HepG2 (cell line): ENCODE data around the gene KDM4B. TPM values are rescaled to one million over a fixed set of nuclear protein-coding genes. Genes with fewer than 3 reads are reported as not detected.

Source experiments
- CEBPG ChIP-seq: IDR thresholded peaks from 2 replicates; pipeline ENCODE4 v1.6.1; 2016
- ELF3 ChIP-seq: IDR thresholded peaks from 2 replicates; pipeline ENCODE4 v1.6.1; 2016; ENCODE audit warnings: missing genetic modification reagents, missing compliant biosample characterization
- GMEB1 ChIP-seq: sonication (generic); formaldehyde crosslinking; IDR thresholded peaks from 2 replicates; pipeline ENCODE4 v1.5.1; 2020; ENCODE audit warnings: missing genetic modification reagents, mild to moderate bottlenecking, borderline replicate concordance
- HHEX ChIP-seq: IDR thresholded peaks from 2 replicates; pipeline ENCODE4 v1.6.1; 2016; ENCODE audit warnings: control low read depth
- HNF1A ChIP-seq, 2 experiments: sonication (generic) in 1 of 2; formaldehyde crosslinking in 1 of 2; IDR thresholded peaks; 2 replicates each; pipeline versions ENCODE4 v1.4.0 to v1.6.1; 2016 to 2020; ENCODE audit warnings: borderline replicate concordance in 1 of 2, low read depth in 1 of 2, mild to moderate bottlenecking in 1 of 2, missing genetic modification reagents in 1 of 2
- HOXA9 ChIP-seq: sonication (generic); formaldehyde crosslinking; IDR thresholded peaks from 2 replicates; pipeline ENCODE4 v1.8.1; 2022; ENCODE audit warnings: missing genetic modification reagents, mild to moderate bottlenecking, moderate library complexity, borderline replicate concordance
- ISL2 ChIP-seq: sonication (generic); formaldehyde crosslinking; IDR thresholded peaks from 2 replicates; pipeline ENCODE4 v1.5.0; 2020; ENCODE audit warnings: missing genetic modification reagents
- KDM5B ChIP-seq: sonication (generic); formaldehyde crosslinking; IDR thresholded peaks from 2 replicates; pipeline ENCODE4 v1.4.0; 2020; ENCODE audit warnings: missing genetic modification reagents, mild to moderate bottlenecking, borderline replicate concordance
- NR3C1 ChIP-seq: sonication (generic); formaldehyde crosslinking; IDR thresholded peaks from 2 replicates; pipeline ENCODE4 v1.4.0; 2020; ENCODE audit warnings: missing genetic modification reagents
- RFX5 ChIP-seq: IDR thresholded peaks from 2 replicates; pipeline ENCODE4 v1.6.1; 2011; ENCODE audit warnings: low read depth, low read length, improper control_type of control experiment
- ZKSCAN1 ChIP-seq: fragments of 150-350 bp; IDR thresholded peaks from 2 replicates; pipeline ENCODE4 v1.6.1; 2014; ENCODE audit warnings: low read length
- ZNF20 ChIP-seq: sonication (generic); formaldehyde crosslinking; IDR thresholded peaks from 2 replicates; pipeline ENCODE4 v1.4.0; 2020; ENCODE audit warnings: mild to moderate bottlenecking, moderate library complexity, missing genetic modification reagents
- ZNF430 ChIP-seq: sonication (generic); formaldehyde crosslinking; IDR thresholded peaks from 2 replicates; pipeline ENCODE4 v1.9.0; 2021; ENCODE audit warnings: mild to moderate bottlenecking, missing genetic modification reagents
- ZNF558 ChIP-seq: sonication (generic); formaldehyde crosslinking; IDR thresholded peaks from 2 replicates; pipeline ENCODE4 v1.9.0; 2022; ENCODE audit warnings: mild to moderate bottlenecking, missing genetic modification reagents, borderline replicate concordance
- ZNF572 ChIP-seq: sonication (generic); formaldehyde crosslinking; IDR thresholded peaks from 2 replicates; pipeline ENCODE4 v1.5.1; 2020; ENCODE audit warnings: mild to moderate bottlenecking, missing genetic modification reagents
- ZSCAN29 ChIP-seq: sonication (generic); formaldehyde crosslinking; conservative IDR thresholded peaks from 2 replicates; pipeline ENCODE4 v1.4.0; 2020; ENCODE audit warnings: mild to moderate bottlenecking, missing genetic modification reagents
- polyA plus RNA-seq, 8 experiments: library from polyadenylated mRNA; depleted of rRNA in 3 of 8; stranded (reverse) in 7 of 8; unstranded in 1 of 8; fragments of >200 nt; fragmentation: Illumina TruSeq in 4 of 8; extraction: Trizol in 4 of 8; gene quantifications; 2 replicates each; pipeline versions ENCODE4 v1.2.1 to v1.2.3, GENCODE V29; 2011 to 2016; ENCODE audit warnings: low read depth in 4 of 8, missing spikeins in 1 of 8, mixed read lengths in 1 of 8; ENCODE audit not compliant: insufficient read depth in 1 of 8
- total RNA-seq, 5 experiments: library from RNA; depleted of rRNA; stranded (reverse); fragments of >200 nt; fragmentation: Illumina TruSeq; extraction: Trizol; gene quantifications; 2 replicates each; pipeline ENCODE4 v1.2.3, GENCODE V29; 2016; ENCODE audit warnings: low read depth in 1 of 5
- TF ChIP-seq, protein P1 (sequence below): sonication (generic); formaldehyde crosslinking; IDR thresholded peaks from 2 replicates; pipeline ENCODE4 v1.4.0; 2020; ENCODE audit warnings: missing genetic modification reagents
- TF ChIP-seq, protein P2 (sequence below): IDR thresholded peaks from 2 replicates; pipeline ENCODE4 v1.6.1; 2016; ENCODE audit warnings: mild to moderate bottlenecking
- TF ChIP-seq, protein P3 (sequence below): sonication (generic); formaldehyde crosslinking; IDR thresholded peaks from 2 replicates; pipeline ENCODE4 v1.4.0; 2020; ENCODE audit warnings: missing genetic modification reagents

KDM4B gene
- total and polyA plus RNA-seq, 2 of the 13 experiments (the other 11 are each of a cell fraction or from before 2014, with no cell fraction given), result 4.9 to 14.6 TPM

DNA sequence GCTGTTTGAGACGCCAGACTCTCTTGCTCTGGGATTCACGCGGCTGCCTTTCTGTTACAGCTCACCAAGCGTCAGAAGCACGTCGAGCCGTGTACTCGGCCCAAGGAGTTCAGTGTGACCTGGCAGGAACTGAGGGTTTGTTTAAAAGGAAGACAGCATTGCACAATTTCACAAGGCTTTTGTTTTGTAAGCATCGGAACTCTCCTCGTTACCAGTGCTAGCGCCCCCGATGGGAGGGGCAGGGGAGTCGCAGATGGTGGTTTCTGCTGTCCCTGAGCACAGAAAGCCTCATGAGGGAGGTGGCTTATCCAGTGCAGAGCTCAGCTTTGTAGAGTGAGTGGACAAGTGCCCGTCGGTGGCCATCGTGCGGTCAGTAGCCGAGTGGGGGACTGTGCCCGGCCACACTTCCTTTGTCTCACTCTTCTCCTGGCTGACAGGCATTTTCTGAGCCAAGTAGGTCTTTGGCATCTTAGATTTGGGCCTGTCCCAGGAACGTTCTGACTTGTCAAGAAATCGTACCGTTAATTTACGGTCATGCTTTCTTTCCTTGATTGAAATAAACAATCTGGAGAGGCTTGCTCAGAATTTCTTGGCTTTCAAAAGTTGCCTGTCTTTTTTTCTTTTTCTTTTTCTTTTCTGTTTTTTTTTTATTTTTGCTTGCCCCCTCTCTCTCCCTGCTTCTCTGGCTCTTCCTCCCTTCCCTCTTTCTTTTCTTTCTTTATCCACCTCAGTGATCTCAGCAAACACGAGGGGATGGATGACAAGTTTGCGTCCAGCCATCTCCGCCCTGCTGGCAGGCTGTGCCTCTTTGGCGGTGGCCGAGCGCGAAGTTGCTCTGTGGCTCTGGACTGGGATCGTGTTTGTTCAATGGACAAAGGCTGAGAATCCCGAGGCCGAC, 7.7 kb downstream of the KDM4B start (continued):
- TF ChIP-seq HNF1A (IDR thresholded peaks at IDR 0.05; ENCODE audit: low read depth) (no peak), HNF1A (CRISPR knock-in tag; IDR thresholded peaks at IDR 0.05; ENCODE audit: borderline replicate concordance) (no peak), ELF3 (CRISPR knock-in tag) (peak; percentile 73), RFX5 (no peak), ZKSCAN1 (no peak), HHEX (CRISPR knock-in tag) (no peak), ZNF558 (CRISPR knock-in tag) (no peak), ZNF430 (CRISPR knock-in tag) (no peak), ZSCAN29 (no peak), ISL2 (0 out of 2 replicates have a peak, but pooled peaks have one; percentile 34), KDM5B (CRISPR knock-in tag) (no peak), NR3C1 (CRISPR knock-in tag) (no peak), CEBPG (CRISPR knock-in tag) (peak; percentile 92), ZNF572 (no peak), ZNF20 (CRISPR knock-in tag) (no peak), GMEB1 (CRISPR knock-in tag) (no peak), HOXA9 (CRISPR knock-in tag) (no peak)
- TF ChIP-seq, protein P1, sequence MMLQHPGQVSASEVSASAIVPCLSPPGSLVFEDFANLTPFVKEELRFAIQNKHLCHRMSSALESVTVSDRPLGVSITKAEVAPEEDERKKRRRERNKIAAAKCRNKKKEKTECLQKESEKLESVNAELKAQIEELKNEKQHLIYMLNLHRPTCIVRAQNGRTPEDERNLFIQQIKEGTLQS (CRISPR knock-in tag), result no peak
- TF ChIP-seq, protein P2, sequence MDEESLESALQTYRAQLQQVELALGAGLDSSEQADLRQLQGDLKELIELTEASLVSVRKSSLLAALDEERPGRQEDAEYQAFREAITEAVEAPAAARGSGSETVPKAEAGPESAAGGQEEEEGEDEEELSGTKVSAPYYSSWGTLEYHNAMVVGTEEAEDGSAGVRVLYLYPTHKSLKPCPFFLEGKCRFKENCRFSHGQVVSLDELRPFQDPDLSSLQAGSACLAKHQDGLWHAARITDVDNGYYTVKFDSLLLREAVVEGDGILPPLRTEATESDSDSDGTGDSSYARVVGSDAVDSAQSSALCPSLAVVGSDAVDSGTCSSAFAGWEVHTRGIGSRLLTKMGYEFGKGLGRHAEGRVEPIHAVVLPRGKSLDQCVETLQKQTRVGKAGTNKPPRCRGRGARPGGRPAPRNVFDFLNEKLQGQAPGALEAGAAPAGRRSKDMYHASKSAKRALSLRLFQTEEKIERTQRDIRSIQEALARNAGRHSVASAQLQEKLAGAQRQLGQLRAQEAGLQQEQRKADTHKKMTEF (CRISPR knock-in tag), result 0 out of 2 replicates have a peak, but pooled peaks have one; percentile 56
- TF ChIP-seq, protein P3, sequence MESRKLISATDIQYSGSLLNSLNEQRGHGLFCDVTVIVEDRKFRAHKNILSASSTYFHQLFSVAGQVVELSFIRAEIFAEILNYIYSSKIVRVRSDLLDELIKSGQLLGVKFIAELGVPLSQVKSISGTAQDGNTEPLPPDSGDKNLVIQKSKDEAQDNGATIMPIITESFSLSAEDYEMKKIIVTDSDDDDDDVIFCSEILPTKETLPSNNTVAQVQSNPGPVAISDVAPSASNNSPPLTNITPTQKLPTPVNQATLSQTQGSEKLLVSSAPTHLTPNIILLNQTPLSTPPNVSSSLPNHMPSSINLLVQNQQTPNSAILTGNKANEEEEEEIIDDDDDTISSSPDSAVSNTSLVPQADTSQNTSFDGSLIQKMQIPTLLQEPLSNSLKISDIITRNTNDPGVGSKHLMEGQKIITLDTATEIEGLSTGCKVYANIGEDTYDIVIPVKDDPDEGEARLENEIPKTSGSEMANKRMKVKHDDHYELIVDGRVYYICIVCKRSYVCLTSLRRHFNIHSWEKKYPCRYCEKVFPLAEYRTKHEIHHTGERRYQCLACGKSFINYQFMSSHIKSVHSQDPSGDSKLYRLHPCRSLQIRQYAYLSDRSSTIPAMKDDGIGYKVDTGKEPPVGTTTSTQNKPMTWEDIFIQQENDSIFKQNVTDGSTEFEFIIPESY, result peak; percentile 97
